NCI-H1417 treated with DMSO at 0.1 percent for 48 hours (cell line): ENCODE data around the gene TFDP1.

Experiments
- DNase-seq: peaks from one replicate; lab custom pipeline; 2025; lab: John Stamatoyannopoulos, UW

The TFDP1 gene

DNA sequence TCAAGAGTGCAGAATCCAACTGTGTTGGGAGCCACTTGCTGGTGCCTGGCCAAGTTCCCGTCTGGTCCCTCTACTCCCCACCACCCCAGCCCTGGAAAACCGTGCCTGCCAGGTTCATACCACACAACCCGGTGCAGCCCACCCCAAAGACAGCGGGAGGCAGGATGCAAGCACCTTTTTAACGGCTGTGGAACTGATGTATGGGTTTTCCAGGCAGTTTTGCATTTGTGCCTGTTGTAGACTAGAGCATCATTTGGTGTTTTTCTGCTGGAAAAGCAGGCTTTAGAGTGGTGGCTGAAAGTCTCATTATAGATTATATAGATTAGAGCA is 13.5 kb downstream of the TFDP1 start:
- no peak for DNase-seq

DNA sequence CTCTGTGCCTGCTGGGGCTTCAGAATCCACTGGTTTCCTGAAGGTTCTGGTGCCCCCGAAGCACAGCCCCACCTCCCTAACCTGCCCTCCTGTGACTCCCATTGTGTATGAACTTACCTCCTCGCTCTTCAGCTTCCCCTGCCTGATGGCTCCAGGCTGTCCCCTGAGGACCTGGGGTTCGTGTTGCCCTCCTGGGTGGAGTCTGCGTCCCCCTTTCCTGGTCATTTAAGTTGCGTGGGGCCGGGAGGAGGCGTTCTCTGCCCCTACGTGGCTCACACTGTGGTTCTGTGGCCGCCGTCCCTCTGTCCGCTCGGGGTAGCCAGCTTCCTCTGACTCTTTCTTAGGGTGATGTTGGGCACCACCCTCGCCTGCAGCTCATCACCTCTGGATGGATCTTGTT is 13.9 kb downstream of the TFDP1 start:
- DNase-seq: no peak

DNA sequence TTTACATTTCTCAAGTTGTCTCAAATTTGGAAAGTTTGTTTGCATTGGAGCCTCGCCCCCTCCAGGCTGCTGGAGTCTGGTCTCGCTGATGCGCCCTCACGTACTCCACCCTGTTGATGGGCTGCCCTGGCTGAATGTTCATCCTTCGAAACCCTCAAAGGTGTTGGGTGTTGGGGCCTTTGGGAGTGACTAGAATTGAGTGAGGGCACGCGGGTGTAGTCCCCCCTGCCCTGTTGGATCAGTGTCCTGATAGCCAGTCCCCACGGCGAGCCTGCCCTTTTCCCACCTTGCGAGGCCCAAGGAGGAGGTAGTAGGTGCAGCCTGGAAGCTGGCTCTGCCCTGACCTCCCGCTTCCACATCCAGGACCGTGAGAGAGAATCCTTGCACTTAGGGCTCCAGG is 14.8 kb downstream of the TFDP1 start:
- DNase-seq: no peak

DNA sequence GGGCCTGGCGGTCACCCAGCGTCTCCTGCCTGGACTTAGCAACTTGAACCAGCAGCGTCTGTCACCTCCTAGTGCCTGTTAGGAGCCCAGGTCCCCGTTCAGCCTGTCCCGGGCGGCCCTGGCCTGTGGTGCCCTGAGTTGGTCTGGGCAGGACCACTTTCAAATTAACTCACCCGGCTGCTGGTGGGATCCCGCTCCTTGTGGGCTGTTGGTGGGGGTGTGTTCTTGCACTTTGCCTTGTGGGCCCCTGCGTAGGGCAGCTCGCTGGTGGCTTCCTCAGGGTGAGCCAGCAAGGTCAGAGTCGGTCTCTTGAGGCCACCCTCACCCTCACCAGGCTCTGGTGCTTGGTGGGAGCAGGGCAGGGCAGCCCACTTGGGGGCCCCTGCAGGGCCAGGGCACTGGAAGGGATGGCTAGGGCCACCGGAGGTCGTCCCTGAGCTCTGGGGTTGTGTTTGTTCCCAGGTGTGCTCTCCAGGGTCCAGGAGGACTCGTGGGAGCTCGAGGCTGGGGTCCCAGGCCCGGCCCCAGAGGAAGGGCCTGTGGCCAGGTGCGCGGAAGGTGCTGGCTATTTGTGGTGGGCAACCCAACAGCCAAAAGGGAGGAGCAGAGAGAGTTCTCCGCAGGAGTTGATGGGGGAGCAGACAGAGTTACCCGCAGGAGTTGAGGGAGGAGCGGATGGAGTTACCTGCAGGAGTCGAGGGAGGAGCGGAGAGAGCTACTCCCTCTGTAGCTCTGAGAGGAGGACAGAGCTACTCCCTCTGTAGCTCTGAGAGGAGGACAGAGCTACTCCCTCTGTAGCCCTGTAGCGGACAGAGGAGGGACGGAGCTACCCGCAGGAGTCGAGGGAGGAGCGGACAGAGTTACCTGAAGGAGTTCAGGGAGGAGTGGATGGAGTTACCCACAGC is 16.9 kb downstream of the TFDP1 start:
- DNase-seq: no peak

DNA sequence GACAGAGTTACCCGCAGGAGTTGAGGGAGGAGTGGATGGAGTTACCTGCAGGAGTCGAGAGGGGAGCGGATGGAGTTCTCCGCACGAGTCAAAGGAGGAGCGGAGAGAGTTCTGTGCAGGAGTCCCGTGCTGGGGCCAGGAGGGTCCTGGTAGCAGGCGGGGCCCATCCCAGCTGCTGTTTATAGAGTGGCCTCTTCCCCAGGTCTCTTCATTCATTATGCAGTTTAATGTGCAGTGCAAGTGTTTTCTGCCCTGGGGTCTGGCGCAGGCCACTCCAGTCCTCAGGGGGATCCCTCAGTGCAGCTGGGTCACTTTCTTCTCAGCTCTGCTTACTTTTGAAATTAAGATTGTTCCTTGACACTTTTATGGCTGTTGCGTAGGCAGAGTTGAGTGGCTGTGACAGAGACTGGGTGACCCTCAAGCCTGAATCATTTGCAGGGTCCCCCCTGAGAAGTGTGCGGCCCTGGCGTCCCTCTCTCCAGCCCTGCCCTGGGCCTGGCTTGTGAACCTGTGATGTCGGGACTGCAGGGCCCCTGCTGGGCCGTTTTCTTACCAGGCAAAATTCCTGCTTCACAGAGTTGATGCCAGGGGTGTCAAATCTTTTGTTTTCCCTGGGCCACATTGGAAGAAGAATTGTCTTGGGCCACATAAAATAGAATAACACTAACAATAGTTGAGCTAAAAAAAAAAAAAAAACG is 17.9 kb downstream of the TFDP1 start:
- DNase-seq: no peak

DNA sequence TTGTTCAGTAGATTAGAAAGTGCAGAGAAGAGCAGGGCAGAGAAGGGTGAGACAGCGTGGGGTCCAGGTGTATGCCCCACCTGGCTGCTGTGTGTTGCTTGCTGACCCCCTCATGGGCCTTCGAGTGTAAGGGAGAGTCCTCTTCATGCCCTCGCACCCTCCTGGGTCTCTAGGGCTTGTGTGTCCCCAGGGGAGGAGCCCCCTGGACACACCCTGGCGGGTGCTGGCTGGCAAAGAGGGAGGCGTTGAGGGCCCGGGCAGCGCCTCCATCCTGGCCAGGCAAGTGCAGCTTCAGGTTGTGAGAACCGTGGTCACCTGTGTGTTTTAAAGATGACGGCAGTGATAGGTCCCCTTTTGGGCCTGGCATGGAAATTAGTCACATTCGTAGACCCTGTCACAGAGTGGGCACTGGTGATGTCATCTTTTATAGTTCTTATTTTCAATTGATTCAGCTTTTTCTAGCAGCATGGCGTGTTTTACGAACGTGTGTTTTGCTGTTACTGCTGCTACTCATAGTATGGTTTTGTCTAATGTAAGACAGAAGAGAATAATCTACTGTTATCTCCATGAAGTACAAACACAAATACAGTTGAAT is 18.7 kb downstream of the TFDP1 start:
- DNase-seq: no peak

DNA sequence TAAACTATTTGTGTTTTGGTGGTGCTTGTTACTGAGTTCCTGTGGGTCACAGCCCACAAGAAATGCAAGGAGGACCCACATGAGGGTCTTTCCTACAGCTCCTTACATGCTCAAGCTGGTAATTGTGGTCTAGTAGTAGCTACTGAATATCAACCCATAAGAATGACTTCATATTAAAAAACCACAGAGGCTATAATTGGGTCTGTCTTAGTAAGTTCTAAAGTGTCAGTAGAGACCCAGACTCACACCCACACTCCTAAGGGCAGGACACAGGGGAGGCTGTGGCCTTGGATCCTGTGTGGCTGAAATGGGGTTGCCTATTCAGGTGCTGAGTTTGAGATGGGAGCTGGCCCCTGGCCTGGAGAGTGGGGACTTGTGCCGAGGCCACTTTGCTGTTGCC is 19.6 kb downstream of the TFDP1 start:
- no peak for DNase-seq

DNA sequence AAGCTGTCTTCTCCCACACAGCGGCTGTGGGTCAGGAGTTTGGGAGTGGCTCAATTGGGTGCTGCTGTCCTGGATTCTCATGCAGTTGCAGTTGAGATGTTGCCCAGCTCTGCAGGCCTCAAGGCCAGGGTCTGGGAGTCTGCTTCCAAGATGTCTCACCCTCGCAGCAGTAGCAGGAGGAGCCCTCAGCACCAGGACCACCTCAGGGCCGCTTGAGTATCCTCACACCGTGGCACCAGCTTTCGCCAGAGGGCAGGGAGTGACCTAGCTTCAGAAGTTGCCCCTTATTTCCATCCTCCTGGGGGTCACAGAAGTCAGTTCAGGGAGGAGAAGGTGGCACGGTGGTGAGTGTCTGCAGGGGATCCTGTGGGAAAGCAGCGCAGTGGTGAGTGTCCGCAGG is 20.9 kb downstream of the TFDP1 start:
- DNase-seq: no peak

DNA sequence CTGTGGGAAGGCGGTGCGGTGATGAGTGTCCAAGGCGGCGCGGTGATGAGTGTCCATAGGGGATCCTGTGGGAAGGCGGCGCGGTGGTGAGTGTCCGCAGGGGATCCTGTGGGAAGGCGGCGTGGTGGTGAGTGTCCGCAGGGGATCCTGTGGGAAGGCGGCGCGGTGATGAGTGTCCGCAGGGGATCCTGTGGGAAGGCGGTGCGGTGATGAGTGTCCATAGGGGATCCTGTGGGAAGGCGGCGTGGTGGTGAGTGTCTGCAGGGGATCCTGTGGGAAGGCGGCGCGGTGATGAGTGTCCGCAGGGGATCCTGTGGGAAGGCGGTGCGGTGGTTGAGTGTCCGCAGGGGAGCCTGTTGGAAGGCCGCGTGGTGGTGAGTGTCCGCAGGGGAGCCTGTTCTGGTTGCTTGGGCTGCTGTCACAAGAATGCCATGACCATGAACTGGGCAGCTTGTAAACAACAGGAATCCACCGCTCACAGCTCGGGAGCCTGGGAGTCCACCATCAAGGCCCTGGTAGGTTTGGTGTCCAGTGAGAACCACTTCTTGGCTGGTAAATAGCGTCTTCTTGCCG is 21.4 kb downstream of the TFDP1 start:
- no peak for DNase-seq

DNA sequence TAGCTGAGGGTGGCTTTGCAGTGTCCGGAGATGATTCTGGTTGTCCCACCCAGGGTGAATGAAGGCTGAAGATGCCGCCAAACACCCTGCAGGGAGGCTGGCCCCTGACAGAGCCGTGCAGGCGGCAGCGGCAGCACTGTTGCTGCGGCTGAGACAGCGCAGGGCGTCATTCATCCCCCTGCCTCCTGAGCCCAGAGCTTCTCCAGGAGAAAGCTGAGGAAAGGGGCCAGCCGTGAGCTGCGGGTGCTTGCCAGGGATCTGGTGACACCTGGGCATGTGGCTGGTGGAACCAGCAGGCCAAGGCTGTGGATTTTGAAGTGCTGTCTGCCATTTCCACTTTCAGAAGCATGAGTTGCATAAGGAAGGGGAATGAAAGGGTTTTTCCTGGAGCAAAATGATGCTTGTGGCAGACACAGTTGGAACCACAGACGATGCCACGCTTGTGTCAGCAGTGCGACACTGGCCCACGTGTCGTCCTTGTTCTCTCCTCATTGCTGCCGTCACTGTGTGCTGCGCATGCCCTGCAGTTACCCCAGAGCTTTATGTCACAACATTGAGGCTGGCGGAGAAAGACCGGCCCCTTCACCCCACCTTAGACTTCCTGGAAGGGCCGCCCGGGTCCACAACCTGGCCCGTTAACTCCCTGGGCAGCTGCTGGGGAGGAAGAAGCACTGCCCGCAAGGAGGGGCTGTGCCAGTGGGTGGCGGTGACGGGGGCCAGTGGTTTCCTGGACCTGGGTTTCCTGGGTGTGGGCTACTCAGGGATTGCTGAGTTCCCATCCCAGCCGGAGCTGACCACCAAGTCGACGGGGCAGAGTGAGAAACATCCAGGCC is 22.7 kb downstream of the TFDP1 start:
- no peak for DNase-seq

DNA sequence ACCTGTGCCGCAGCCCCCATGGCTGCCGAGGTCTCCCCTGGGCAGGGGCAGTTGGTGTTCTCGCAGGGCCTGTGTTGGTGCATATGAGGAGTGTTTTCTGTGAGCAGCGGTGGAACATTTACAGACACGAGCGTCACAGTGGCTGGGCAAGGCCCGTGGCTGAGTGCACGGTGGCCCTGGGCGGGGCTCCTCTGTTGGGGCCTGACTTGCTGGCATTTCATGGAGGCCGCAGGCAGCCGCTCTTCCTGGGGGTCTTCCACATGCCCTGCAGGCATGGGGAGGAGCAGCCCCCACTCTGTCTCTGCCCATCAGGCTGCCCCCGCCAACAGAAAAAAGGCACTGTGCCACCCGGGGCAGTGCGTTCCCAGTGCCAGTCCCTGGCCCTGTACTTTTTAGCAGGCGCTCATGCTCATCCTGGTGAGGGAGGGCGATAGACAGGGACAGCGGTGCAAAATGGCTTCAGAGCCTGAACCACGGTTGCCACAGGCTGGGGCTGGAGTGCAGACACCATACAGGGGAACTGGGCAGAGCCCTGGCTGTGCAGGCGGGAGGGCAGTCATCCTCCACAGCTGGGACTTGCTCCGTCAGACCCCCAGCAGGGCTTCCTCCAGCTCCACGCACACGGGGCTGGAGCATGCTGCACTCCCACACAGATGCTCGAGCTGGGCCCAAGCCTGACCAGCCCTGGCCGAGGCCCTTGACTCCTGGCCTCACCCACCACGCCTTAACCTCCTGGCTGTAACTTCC is 23.5 kb downstream of the TFDP1 start:
- DNase-seq: no peak

DNA sequence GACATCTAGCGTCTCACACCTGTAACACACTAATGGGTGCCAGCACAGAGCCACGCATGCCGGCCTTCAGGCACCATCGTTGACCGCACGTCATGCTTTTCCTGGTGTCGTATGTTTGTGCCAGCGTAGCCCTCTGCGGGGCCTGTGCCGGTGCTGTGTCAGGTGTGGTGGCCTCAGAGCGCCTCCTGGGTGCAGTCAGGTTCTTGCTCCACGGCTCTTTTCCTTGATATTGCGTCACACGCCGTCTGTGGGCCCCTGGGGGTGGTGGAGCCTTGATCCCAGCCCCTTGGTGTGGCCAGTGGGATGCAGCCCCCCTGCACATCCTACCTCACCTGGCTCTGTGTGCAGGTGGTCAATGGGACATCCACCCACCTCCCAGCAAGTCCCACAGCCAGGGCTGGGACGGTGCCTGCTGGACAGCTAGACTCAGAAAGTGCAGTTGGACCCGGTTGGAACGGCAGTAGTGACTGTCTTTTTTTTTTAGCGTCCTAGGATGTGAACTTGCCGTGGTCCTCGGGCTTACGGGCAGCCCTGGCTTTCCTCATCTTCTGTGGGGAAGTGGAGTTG is 24.5 kb downstream of the TFDP1 start:
- no peak for DNase-seq

DNA sequence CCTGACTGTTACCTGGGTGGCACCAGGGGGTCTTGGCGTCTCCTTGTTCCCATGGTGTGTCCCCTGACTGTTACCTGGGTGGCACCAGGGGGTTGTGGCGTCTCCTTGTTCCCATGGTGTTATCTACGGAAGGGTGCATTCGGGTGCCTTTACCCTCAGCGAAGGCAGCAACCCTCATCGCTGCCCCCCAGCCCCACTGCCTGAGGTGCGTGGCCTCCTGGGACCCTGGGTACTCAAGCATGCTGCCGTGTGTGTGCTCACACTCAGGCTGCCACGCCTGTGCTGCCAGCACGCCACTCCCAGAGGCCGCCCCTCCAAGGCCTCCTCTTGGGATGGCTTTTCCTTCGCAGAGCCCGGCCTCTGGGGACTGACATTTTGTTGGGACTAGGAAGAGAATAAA is 25.1 kb downstream of the TFDP1 start:
- no peak for DNase-seq

DNA sequence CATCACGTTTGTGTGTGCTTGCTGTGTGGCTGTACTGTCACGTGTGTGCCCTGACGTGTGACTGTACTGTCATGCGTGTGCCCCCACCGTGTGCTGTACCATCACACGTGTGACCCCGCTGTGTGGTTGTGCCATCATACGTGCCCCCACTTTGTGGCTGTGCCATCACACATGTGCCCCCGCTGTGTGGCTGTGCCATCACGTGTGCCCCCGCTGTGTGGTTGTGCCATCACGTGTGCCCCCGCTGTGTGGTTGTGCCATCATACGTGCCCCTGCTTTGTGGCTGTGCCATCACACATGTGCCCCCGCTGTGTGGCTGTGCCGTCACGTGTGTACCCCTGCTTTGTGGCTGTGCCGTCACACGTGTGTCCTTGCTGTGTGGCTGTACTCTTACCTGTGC is 25.7 kb downstream of the TFDP1 start:
- no peak for DNase-seq

DNA sequence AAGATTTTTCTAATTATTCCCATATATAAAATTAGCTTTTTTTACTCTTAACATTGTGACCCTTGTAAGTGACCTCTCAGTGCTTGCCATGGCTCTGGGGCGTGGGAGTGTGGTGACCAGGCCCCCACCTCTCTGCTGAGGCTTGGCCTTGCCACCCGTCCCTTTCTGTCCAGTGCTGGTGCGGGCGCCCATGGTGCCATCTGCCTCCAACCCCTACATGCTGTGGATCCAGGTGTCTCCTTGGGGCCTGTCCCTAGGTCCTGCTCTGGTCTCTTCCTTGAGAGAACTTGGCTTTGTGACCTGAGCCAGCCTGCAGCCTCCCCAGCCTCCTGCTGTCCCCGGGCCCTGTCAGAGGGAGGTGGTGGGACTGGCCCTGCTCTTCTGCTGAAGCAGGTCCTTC is 27.4 kb downstream of the TFDP1 start:
- DNase-seq: no peak

DNA sequence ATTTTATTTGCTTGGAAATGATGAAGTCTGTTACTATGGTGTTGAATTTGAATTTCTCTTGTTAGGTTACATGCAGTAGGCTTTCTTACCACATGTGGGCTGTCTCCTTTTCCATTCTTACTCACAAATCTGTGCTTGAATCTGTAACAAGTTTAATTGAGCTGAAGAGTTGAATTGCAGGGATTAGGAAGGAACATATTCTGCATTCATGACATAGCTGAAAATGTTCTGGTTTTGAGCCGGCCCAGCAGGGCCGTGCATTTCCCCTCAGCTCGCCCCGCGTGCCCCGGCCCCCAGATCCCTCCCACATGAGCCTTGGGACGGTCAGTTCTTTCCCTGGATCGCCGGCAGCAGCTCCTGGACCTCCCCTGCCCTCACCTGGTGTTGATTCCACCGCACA is 28.1 kb downstream of the TFDP1 start:
- DNase-seq: no peak

DNA sequence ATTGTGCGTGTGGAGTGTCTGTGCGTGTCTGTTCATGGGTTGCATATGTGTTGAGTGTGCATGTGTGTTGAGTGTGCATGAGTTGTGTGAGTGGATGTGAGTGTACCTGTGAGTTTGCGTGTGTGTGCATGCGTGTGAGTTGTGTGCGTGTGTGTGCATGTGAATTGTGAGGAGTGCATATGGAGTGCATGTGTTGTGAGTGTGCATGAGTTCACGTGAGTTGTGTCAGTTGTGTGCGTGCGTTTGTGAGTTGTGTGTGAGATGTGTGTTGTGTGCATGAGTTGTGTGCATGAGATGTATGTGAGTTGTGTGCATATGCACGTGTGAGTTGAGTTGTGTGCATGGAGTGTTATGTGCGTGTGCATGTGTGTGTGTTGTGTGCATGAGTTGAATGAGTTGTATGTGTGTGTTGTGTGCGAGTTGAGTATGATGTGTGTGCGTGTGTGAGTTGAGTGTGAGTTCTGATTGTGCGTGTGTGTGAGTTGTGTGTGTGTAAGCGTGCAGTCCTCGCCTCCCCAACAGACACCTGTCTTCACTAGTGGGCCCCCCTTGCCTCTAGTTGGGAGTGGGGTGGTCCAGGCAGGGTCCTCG is 29.3 kb downstream of the TFDP1 start:
- no peak for DNase-seq

DNA sequence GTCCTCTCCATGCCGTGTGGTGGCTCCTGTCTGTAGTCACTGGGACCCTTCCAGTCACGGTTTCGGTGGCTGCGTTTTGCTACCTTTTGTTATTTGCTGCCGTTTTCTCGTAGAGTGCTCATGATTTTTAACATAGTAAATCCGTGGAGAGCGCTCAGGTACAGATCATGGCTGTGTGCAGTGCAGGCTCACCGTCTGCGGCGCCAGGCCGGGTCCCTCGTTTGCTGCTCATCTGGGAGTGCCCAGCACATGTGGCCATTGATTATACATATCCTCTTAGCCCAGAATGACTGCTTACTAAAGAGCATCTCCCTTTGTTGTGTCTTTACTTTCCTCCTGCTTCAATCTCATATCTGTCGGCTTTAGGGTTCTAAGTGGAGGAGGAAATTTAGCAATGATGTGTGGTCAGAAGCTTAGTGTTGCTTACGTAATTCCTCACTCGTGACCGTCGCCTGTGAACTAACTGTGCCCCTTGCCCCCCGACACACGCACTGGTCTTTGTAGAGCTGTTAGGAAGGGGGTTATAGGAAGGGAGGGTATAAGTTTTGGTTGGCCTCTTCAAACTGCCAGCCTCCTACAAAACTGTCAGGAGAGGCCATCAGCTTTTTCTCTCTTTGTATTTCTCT is 31.8 kb downstream of the TFDP1 start:
- DNase-seq: no peak

DNA sequence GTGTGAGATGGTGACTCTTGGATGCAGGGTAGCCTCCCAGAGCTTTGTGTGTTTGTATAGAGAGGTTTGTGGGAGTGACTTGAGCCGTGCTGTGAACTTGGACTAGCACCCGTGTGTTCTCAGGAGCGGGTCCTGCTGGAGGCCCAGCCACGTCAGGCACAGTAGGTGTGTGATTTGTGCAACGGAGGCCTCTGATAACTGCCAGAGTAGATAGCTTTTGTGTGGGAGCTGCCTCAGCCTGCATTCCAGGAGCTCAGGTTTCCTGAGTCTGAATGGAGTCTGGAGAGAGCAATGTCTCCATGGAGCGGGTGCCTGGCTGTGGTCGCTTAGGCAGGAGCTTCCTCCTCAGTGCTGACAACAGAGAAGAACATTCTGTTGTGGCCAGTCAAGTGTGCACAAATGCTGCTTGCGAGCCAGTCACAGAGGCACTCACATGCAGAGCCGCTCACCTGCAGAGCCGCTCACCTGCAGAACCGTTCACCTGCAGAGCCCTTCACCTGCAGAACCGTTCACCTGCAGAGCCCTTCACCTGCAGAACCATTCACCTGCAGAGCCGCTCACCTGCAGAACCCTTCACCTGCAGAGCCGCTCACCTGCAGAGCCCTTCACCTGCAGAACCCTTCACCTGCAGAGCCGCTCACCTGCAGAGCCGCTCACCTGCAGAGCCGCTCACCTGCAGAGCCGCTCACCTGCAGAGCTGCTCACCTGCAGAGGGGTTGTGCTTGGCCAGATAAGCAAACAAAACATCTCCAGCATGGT is 32.6 kb downstream of the TFDP1 start:
- no peak for DNase-seq
